Measurements from ENCODE around the gene ZNF445. TPM values are rescaled to one million over a fixed set of nuclear protein-coding genes. Genes with fewer than 3 reads are reported as not detected.

ZNF445 gene
- total and polyA plus RNA-seq, 2 donors (not counting 3 experiments of a cell fraction or from before 2014, with no cell fraction given) = 2.3 to 17.8 TPM

- dilution Hi-C loops (cut with MboI; ENCODE audit: extremely low pct_ligation_motif_present, low sequenced_read_pairs) (no loop called here), intact Hi-C loops (cut with micrococcal nuclease) (loop anchor here (1.0 kb wide), 3 partner anchors 37 to 101 kb away; partner anchors contain the start of gene TCAIM)
- H3K9ac ChIP-seq (replicated peaks; ENCODE audit: extremely low read depth, insufficient read depth, low read length) = peak overlapping the region; percentile 63
- no peaks in the 10 kb centered on the region for H3K27me3 ChIP-seq (ENCODE audit: control insufficient read depth in 2 of 2, insufficient read depth in 2 of 2, low read length in 2 of 2)
- POLR2A ChIA-PET = interaction anchor here (0.6 to 1.2 kb wide), 6 partner anchors 33 to 1804 kb away, joined by 3 to 5 read pairs (median 4); no protein-coding TSS in a partner anchor
- no peaks in the 10 kb centered on the region for H3K9me3 ChIP-seq (replicated peaks; ENCODE audit: control insufficient read depth, insufficient read depth, low read length)
- no peak overlapping the region for H3K4me3 ChIP-seq (replicated peaks in 1 of 3; ENCODE audit: insufficient read depth in 1 of 3, low read depth in 1 of 3, low read length in 3 of 3)
- no peaks in the 10 kb centered on the region for H3K79me2 ChIP-seq (ENCODE audit: control insufficient read depth, insufficient read depth, low read length)
- TF ChIP-seq GATA2 (IDR thresholded peaks at IDR 0.05; ENCODE audit: insufficient read depth, insufficient read length, low read depth, low read length) = peak; percentile 92
- TF ChIP-seq POLR2AphosphoS5 (IDR thresholded peaks at IDR 0.05; ENCODE audit: insufficient read depth, low read depth, low read length) = peak; percentile 50
- TF ChIP-seq POLR2A (IDR thresholded peaks at IDR 0.05; ENCODE audit: low read depth, low read length) = peak; percentile 33
- TF ChIP-seq JUN (IDR thresholded peaks at IDR 0.05; ENCODE audit: borderline replicate concordance, insufficient read depth, insufficient read length, low read depth) = peak; percentile 32
- no peak for TF ChIP-seq MYC (IDR thresholded peaks at IDR 0.05; ENCODE audit: low read depth, low read length)
- TF ChIP-seq MAX (IDR thresholded peaks at IDR 0.05; ENCODE audit: insufficient read depth, insufficient read length) = no peak
- H3K4me2 ChIP-seq (ENCODE audit: insufficient read depth, low read length) = peak overlapping the region; percentile 32
- peaks cover 0 to 5% of the 10 kb centered on the region in 2 experiments for H3K36me3 ChIP-seq (ENCODE audit: control insufficient read depth in 2 of 2, extremely low read depth in 1 of 2, insufficient read depth in 2 of 2, low read length in 2 of 2)
- CTCF ChIA-PET = interaction anchor here (0.6 to 1.4 kb wide), 10 partner anchors 11 to 102 kb away, joined by 3 to 5 read pairs (median 3); partner anchors contain the start of genes TCAIM and ZNF445
- FAIRE-seq (peak; percentile 98), DNase-seq (ENCODE audit: low read depth, low spot score) (peak; percentile 97)
- peaks cover 16% of the 10 kb centered on the region for H3K4me1 ChIP-seq (ENCODE audit: control insufficient read depth, extremely low read depth, insufficient read depth, low read length)
- H4K20me1 ChIP-seq (replicated peaks; ENCODE audit: control insufficient read depth, extremely low read depth, insufficient read depth, low read length) = no peaks in the 10 kb centered on the region
- H3K27ac ChIP-seq (ENCODE audit: insufficient read depth, low read depth, low read length) = peak overlapping the region; percentile 96
- no TSS peak for BruUV-seq (replicated peaks)
- no peaks in the 10 kb centered on the region for H3K9me1 ChIP-seq (replicated peaks; ENCODE audit: control insufficient read depth, extremely low read depth, insufficient read depth, low read length)
- peak overlapping the region; percentile 33 for H2AFZ ChIP-seq (ENCODE audit: low read depth, low read length)
Measured at GRCh38 chr3:44439499-44440295, 37.8 kb downstream of the ZNF445 start.

DNA sequence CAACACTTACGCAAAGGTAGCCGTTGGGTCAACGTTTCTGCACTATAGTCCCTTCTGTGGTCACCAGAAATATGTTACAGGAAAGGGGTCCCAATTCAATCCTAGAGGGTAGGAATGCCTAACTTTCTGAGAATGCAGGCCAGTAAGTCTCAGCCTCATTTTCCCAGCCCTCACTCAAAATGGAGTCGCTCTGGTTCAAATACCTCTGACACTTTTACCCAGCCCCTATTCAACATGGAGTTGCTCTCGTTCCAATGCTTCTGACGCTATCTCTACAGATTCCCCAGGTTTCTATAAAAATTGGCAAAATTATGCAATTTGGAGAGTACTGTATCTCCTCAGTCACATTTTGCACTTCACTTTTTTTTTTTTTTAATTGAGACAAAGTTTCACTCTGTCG, 39.7 kb downstream of the ZNF445 start:
- POLR2A ChIA-PET = no interaction called here
- no peak for TF ChIP-seq MAX (IDR thresholded peaks at IDR 0.05; ENCODE audit: insufficient read depth, insufficient read length)
- Histone ChIP-seq H3K27me3 (ENCODE audit: control insufficient read depth in 2 of 2, insufficient read depth in 2 of 2, low read length in 2 of 2) (no peaks in the 10 kb centered on the region), H2AFZ (ENCODE audit: low read depth, low read length) (no peak overlapping the region), H3K4me1 (ENCODE audit: control insufficient read depth, extremely low read depth, insufficient read depth, low read length) (peaks cover 16% of the 10 kb centered on the region), H3K4me3 (replicated peaks in 1 of 3; ENCODE audit: insufficient read depth in 1 of 3, low read depth in 1 of 3, low read length in 3 of 3) (no peak overlapping the region), H3K79me2 (ENCODE audit: control insufficient read depth, insufficient read depth, low read length) (no peaks in the 10 kb centered on the region), H3K9ac (replicated peaks; ENCODE audit: extremely low read depth, insufficient read depth, low read length) (no peak overlapping the region), H3K27ac (ENCODE audit: insufficient read depth, low read depth, low read length) (no peak overlapping the region), H3K4me2 (ENCODE audit: insufficient read depth, low read length) (no peak overlapping the region), H3K9me3 (replicated peaks; ENCODE audit: control insufficient read depth, insufficient read depth, low read length) (no peaks in the 10 kb centered on the region), H3K9me1 (replicated peaks; ENCODE audit: control insufficient read depth, extremely low read depth, insufficient read depth, low read length) (no peaks in the 10 kb centered on the region), H3K36me3 (ENCODE audit: control insufficient read depth in 2 of 2, extremely low read depth in 1 of 2, insufficient read depth in 2 of 2, low read length in 2 of 2) (peaks cover 0 to 3% of the 10 kb centered on the region in 2 experiments), H4K20me1 (replicated peaks; ENCODE audit: control insufficient read depth, extremely low read depth, insufficient read depth, low read length) (no peaks in the 10 kb centered on the region)
- FAIRE-seq (no peak), DNase-seq (ENCODE audit: low read depth, low spot score) (no peak)
- CTCF ChIA-PET = no interaction called here
- BruUV-seq (replicated peaks) = no TSS peak
- dilution Hi-C loops (cut with MboI; ENCODE audit: extremely low pct_ligation_motif_present, low sequenced_read_pairs) (no loop called here), intact Hi-C loops (cut with micrococcal nuclease) (no loop called here)

Measured in endothelial cell of umbilical vein (primary cell).